Measurements from ENCODE around the gene FAAH2.
"Not testable (repeated sequence)": the region's sequence is repeated elsewhere in the genome, so short reads cannot be mapped to it uniquely, and the experiment has no call there.

The FAAH2 gene

GRCh38 chrX:57267308-57267707, 19.2 kb upstream of the FAAH2 start:
- in situ Hi-C loops (cut with MboI; ENCODE audit: low sequenced_read_pairs, unreplicated experiment), result no loop called here
- no peak for DNase-seq (ENCODE audit: low spot score)
- TF ChIP-seq CTCF (IDR thresholded peaks at IDR 0.05; ENCODE audit: borderline replicate concordance, control extremely low read depth, extremely low read depth, insufficient read depth, missing control alignments), result no peak

- in situ Hi-C loops (cut with MboI; ENCODE audit: low sequenced_read_pairs, unreplicated experiment), result no loop called here
- DNase-seq (ENCODE audit: low spot score), result no peak
- no peak for TF ChIP-seq CTCF (IDR thresholded peaks at IDR 0.05; ENCODE audit: borderline replicate concordance, control extremely low read depth, extremely low read depth, insufficient read depth, missing control alignments)
These were observed 15.5 kb upstream of the FAAH2 start for GRCh38 chrX:57270980-57271379.

GRCh38 chrX:57282568-57282967, 3.9 kb upstream of the FAAH2 start:
- no peak for TF ChIP-seq CTCF (IDR thresholded peaks at IDR 0.05; ENCODE audit: borderline replicate concordance, control extremely low read depth, extremely low read depth, insufficient read depth, missing control alignments)
- in situ Hi-C loops (cut with MboI; ENCODE audit: low sequenced_read_pairs, unreplicated experiment), result no loop called here
- no peak for DNase-seq (ENCODE audit: low spot score)

GRCh38 chrX:57285001-57285400, 1.5 kb upstream of the FAAH2 start:
- TF ChIP-seq CTCF (IDR thresholded peaks at IDR 0.05; ENCODE audit: borderline replicate concordance, control extremely low read depth, extremely low read depth, insufficient read depth, missing control alignments), result no peak
- in situ Hi-C loops (cut with MboI; ENCODE audit: low sequenced_read_pairs, unreplicated experiment), result no loop called here

GRCh38 chrX:57289089-57289488, 2.6 kb downstream of the FAAH2 start:
- in situ Hi-C loops (cut with MboI; ENCODE audit: low sequenced_read_pairs, unreplicated experiment), result no loop called here
- no peak for DNase-seq (ENCODE audit: low spot score)
- no peak for TF ChIP-seq CTCF (IDR thresholded peaks at IDR 0.05; ENCODE audit: borderline replicate concordance, control extremely low read depth, extremely low read depth, insufficient read depth, missing control alignments)

More at GRCh38 chrX:57285001-57285400, 1.5 kb upstream of the FAAH2 start:
- no peak for DNase-seq (ENCODE audit: low spot score)

- in situ Hi-C loops (cut with MboI; ENCODE audit: low sequenced_read_pairs, unreplicated experiment), result no loop called here
- no peak for TF ChIP-seq CTCF (IDR thresholded peaks at IDR 0.05; ENCODE audit: borderline replicate concordance, control extremely low read depth, extremely low read depth, insufficient read depth, missing control alignments)
- no peak for DNase-seq (ENCODE audit: low spot score)
These were observed 8.5 kb downstream of the FAAH2 start for GRCh38 chrX:57294961-57295360.

- in situ Hi-C loops (cut with MboI; ENCODE audit: low sequenced_read_pairs, unreplicated experiment); DNase-seq (ENCODE audit: low spot score): not testable (repeated sequence)
These were observed 9.2 kb downstream of the FAAH2 start for GRCh38 chrX:57295679-57296078.

Data from GM13976 (cell line).